HepG2 (cell line): ENCODE measurements around the gene CATSPERB. TPM values are rescaled to one million over a fixed set of nuclear protein-coding genes. Genes with fewer than 3 reads are reported as not detected.

Experiments used
- ATAC-seq: fragments of 200-7000 bp; cut with Tn5 transposase; 3 replicates; pipeline ENCODE4 v1.9.1; 2020; ENCODE audit warnings: mild to moderate bottlenecking, moderate library complexity
- BruUV-seq: library from RNA; stranded (reverse); fragments of 400-500 nt; replicated peaks from 2 replicates; lab custom pipeline; 2021; lab: Mats Ljungman, UMichigan
- CTCF ChIA-PET: fragments of 300-600 bp; formaldehyde crosslinking; extraction: SDS; loops from one replicate; lab custom pipeline; 2021; ENCODE audit warnings: low total read pairs, inconsistent platforms, low intra/inter-chr PET ratio; lab: Yijun Ruan, JAX
- POLR2A ChIA-PET: fragments of 350-600 bp; sonication (Branson Sonifier 250); formaldehyde crosslinking; loops from one replicate; lab custom pipeline; 2020; ENCODE audit warnings: antibody characterized with exemption, inconsistent platforms; lab: Yijun Ruan, JAX
- DNase-seq: peaks from one replicate; pipeline ENCODE4 v3.0.0-alpha.2; 2015; ENCODE audit warnings: low spot score
- FAIRE-seq: peaks from 3 replicates; lab custom pipeline; 2011; peaks lifted over from hg19 to GRCh38; lab: Jason Lieb, UNC
- H2AFZ ChIP-seq: one replicate; pipeline ENCODE4 v1.6.1; 2011; ENCODE audit warnings: low read length, inconsistent platforms
- H3K27ac ChIP-seq: fragments of 300-600 bp; 3 replicates; pipeline ENCODE4 v1.8.0; 2011; ENCODE audit warnings: mixed run types, mild to moderate bottlenecking, mixed read lengths, low read length, inconsistent platforms; ENCODE audit not compliant: insufficient read depth; ENCODE audit errors: extremely low read length
- H3K27me3 ChIP-seq, 2 experiments: fragments of 200-600 bp in 1 of 2; 2 replicates in 1 of 2; 3 replicates in 1 of 2; pipeline versions ENCODE4 v1.6.0 to v1.8.0; 2011; ENCODE audit warnings: low read length in 2 of 2, mild to moderate bottlenecking in 2 of 2, moderate library complexity in 2 of 2, inconsistent platforms in 1 of 2; ENCODE audit not compliant: insufficient read depth in 2 of 2, control insufficient read depth in 1 of 2
- H3K36me3 ChIP-seq, 2 experiments: fragments of 200-600 bp in 1 of 2; replicated peaks in 1 of 2; 2 replicates in 1 of 2; 3 replicates in 1 of 2; pipeline versions ENCODE4 v1.5.1 to v1.8.0; 2011; ENCODE audit warnings: low read length in 2 of 2, inconsistent platforms in 1 of 2; ENCODE audit not compliant: insufficient read depth in 2 of 2, control insufficient read depth in 1 of 2
- H3K4me1 ChIP-seq: 2 replicates; pipeline ENCODE4 v1.5.1; 2012; ENCODE audit warnings: low read length, inconsistent platforms; ENCODE audit not compliant: insufficient read depth
- H3K4me2 ChIP-seq: 2 replicates; pipeline ENCODE4 v1.6.0; 2011; ENCODE audit warnings: low read depth, low read length, inconsistent platforms
- H3K4me3 ChIP-seq, 3 experiments: fragments of 200-600 bp in 1 of 3; sonication (generic), shearing (Covaris generic) in 1 of 3; replicated peaks in 1 of 3; 2 replicates each; pipeline ENCODE4 v1.5.1; 2011 to 2016; ENCODE audit warnings: low read length in 3 of 3, inconsistent platforms in 2 of 3, low read depth in 2 of 3, mild to moderate bottlenecking in 2 of 3, control low read depth in 1 of 3, mixed read lengths in 1 of 3; ENCODE audit not compliant: insufficient read depth in 1 of 3
- H3K79me2 ChIP-seq: one replicate; pipeline ENCODE4 v1.6.1; 2011; ENCODE audit warnings: low read length, inconsistent platforms; ENCODE audit not compliant: insufficient read depth
- H3K9ac ChIP-seq: 2 replicates; pipeline ENCODE4 v1.6.0; 2011; ENCODE audit warnings: mild to moderate bottlenecking, low read depth, low read length, inconsistent platforms; ENCODE audit not compliant: insufficient read depth
- H3K9me3 ChIP-seq: 2 replicates; pipeline ENCODE4 v1.5.1; 2012; ENCODE audit warnings: mild to moderate bottlenecking, low read length
- H4K20me1 ChIP-seq: 2 replicates; pipeline ENCODE4 v1.6.0; 2011; ENCODE audit warnings: inconsistent platforms, mild to moderate bottlenecking, low read length, moderate library complexity; ENCODE audit not compliant: insufficient read depth
- BATF2 ChIP-seq: sonication (generic); formaldehyde crosslinking; IDR thresholded peaks from 2 replicates; pipeline ENCODE4 v1.8.0; 2022; ENCODE audit warnings: mild to moderate bottlenecking, missing genetic modification reagents, moderate library complexity
- CREM ChIP-seq, 2 experiments: sonication (generic) in 1 of 2; formaldehyde crosslinking in 1 of 2; IDR thresholded peaks; 2 replicates each; pipeline versions ENCODE4 v1.4.0 to v1.6.1; 2016 to 2020; ENCODE audit warnings: antibody characterized with exemption in 1 of 2, mild to moderate bottlenecking in 1 of 2, missing genetic modification reagents in 1 of 2
- CTCF ChIP-seq: sonication (generic); formaldehyde crosslinking; IDR thresholded peaks from 2 replicates; pipeline ENCODE4 v1.5.0; 2020; ENCODE audit warnings: mild to moderate bottlenecking, missing genetic modification reagents, moderate library complexity
- DBP ChIP-seq: sonication (generic); formaldehyde crosslinking; IDR thresholded peaks from 2 replicates; pipeline ENCODE4 v1.4.0; 2020; ENCODE audit warnings: missing genetic modification reagents; ENCODE audit errors: not compliant biosample characterization
- ISX ChIP-seq: sonication (generic); formaldehyde crosslinking; conservative IDR thresholded peaks from 2 replicates; pipeline ENCODE4 v1.5.0; 2020; ENCODE audit warnings: missing genetic modification reagents
- MEF2D ChIP-seq: sonication (generic); formaldehyde crosslinking; IDR thresholded peaks from 2 replicates; pipeline ENCODE4 v1.5.1; 2020; ENCODE audit warnings: mild to moderate bottlenecking, missing genetic modification reagents
- NCOA1 ChIP-seq: sonication (generic); formaldehyde crosslinking; IDR thresholded peaks from 2 replicates; pipeline ENCODE4 v1.9.0; 2021; ENCODE audit warnings: missing genetic modification reagents
- NR3C1 ChIP-seq: sonication (generic); formaldehyde crosslinking; IDR thresholded peaks from 2 replicates; pipeline ENCODE4 v1.4.0; 2020; ENCODE audit warnings: missing genetic modification reagents
- RCOR2 ChIP-seq: IDR thresholded peaks from 2 replicates; pipeline ENCODE4 v1.6.1; 2016; ENCODE audit warnings: missing biosample characterization, missing genetic modification reagents
- SMARCE1 ChIP-seq: fragments of 450-650 bp; IDR thresholded peaks from 2 replicates; pipeline ENCODE4 v1.6.1; 2017; ENCODE audit warnings: borderline replicate concordance
- TBP ChIP-seq: sonication (generic); formaldehyde crosslinking; IDR thresholded peaks from 2 replicates; pipeline ENCODE4 v1.5.0; 2020; ENCODE audit warnings: missing genetic modification reagents
- TOPORS ChIP-seq: sonication (generic); formaldehyde crosslinking; IDR thresholded peaks from 2 replicates; pipeline ENCODE4 v1.8.0; 2023; ENCODE audit warnings: mild to moderate bottlenecking, missing genetic modification reagents
- ZBTB46 ChIP-seq: sonication (generic); formaldehyde crosslinking; IDR thresholded peaks from 2 replicates; pipeline ENCODE4 v1.4.0; 2020; ENCODE audit warnings: mild to moderate bottlenecking, missing genetic modification reagents, borderline replicate concordance
- ZFP1 ChIP-seq: IDR thresholded peaks from 2 replicates; pipeline ENCODE4 v1.6.1; 2016
- ZFP91 ChIP-seq: sonication (generic); formaldehyde crosslinking; IDR thresholded peaks from 2 replicates; pipeline ENCODE4 v1.9.0; 2022; ENCODE audit warnings: missing genetic modification reagents, mild to moderate bottlenecking, borderline replicate concordance
- ZNF446 ChIP-seq: sonication (generic); formaldehyde crosslinking; IDR thresholded peaks from 2 replicates; pipeline ENCODE4 v1.5.0; 2020; ENCODE audit warnings: mild to moderate bottlenecking, missing genetic modification reagents
- ZNF878 ChIP-seq: sonication (generic); formaldehyde crosslinking; IDR thresholded peaks from 2 replicates; pipeline ENCODE4 v1.8.1; 2023; ENCODE audit warnings: mild to moderate bottlenecking, missing genetic modification reagents, moderate library complexity
- ZSCAN20 ChIP-seq: sonication (generic); formaldehyde crosslinking; IDR thresholded peaks from 2 replicates; pipeline ENCODE4 v1.4.0; 2020; ENCODE audit warnings: missing genetic modification reagents, mild to moderate bottlenecking, borderline replicate concordance
- WGBS: methylation state at CpG from one replicate; pipeline ENCODE4 v1.1.6; 2017; ENCODE audit warnings: low lambda C conversion rate; 5-methylcytosine and 5-hydroxymethylcytosine counted together
- in situ Hi-C: cut with HindIII; loops from 2 replicates; pipeline ENCODE4 v1.10.0; 2017; ENCODE audit warnings: low pct_unique_long_range_greater_than_20kb; ENCODE audit not compliant: extremely low pct_ligation_motif_present
- intact Hi-C: fragments of 100-400 bp; cut with micrococcal nuclease; formaldehyde crosslinking; loops from one replicate; pipeline ENCODE4 v1.10.0; 2022; ENCODE audit not compliant: unreplicated experiment
- polyA plus RNA-seq, 8 experiments: library from polyadenylated mRNA; depleted of rRNA in 3 of 8; stranded (reverse) in 7 of 8; unstranded in 1 of 8; fragments of >200 nt; fragmentation: Illumina TruSeq in 4 of 8; extraction: Trizol in 4 of 8; gene quantifications; 2 replicates each; pipeline versions ENCODE4 v1.2.1 to v1.2.3, GENCODE V29; 2011 to 2016; ENCODE audit warnings: low read depth in 4 of 8, missing spikeins in 1 of 8, mixed read lengths in 1 of 8; ENCODE audit not compliant: insufficient read depth in 1 of 8
- total RNA-seq, 5 experiments: library from RNA; depleted of rRNA; stranded (reverse); fragments of >200 nt; fragmentation: Illumina TruSeq; extraction: Trizol; gene quantifications; 2 replicates each; pipeline ENCODE4 v1.2.3, GENCODE V29; 2016; ENCODE audit warnings: low read depth in 1 of 5

CATSPERB gene
- total and polyA plus RNA-seq, 2 of the 13 experiments (the other 11 are each of a cell fraction or from before 2014, with no cell fraction given), result not detected

- CTCF ChIA-PET, result no interaction called here
- under 1% methylated on average over 3 of the region's 3 CpGs for WGBS
Observed at GRCh38 chr14:91719839-91720238, 12.0 kb downstream of the CATSPERB start.

More at GRCh38 chr14:91719839-91720238, 12.0 kb downstream of the CATSPERB start:
- H3K4me2 ChIP-seq, result no peak overlapping the region
- no peaks in the 10 kb centered on the region for H3K27me3 ChIP-seq
- TF ChIP-seq RCOR2 (CRISPR knock-in tag), result no peak
- TF ChIP-seq DBP (CRISPR knock-in tag), result no peak
- no peak for TF ChIP-seq ISX (CRISPR knock-in tag)
- TF ChIP-seq TOPORS (CRISPR knock-in tag), result no peak
- no peak for TF ChIP-seq ZBTB46 (CRISPR knock-in tag)
- no peak for TF ChIP-seq ZSCAN20 (CRISPR knock-in tag)
- TF ChIP-seq ZFP91 (CRISPR knock-in tag), result no peak
- TF ChIP-seq ZFP1 (CRISPR knock-in tag), result no peak
- TF ChIP-seq CREM (IDR thresholded peaks at IDR 0.05), result no peak
- TF ChIP-seq CREM (CRISPR knock-in tag; IDR thresholded peaks at IDR 0.05), result no peak
- no peak for TF ChIP-seq NCOA1 (CRISPR knock-in tag)
- TF ChIP-seq NR3C1 (CRISPR knock-in tag), result no peak
- TF ChIP-seq SMARCE1, result no peak
- TF ChIP-seq ZNF878 (CRISPR knock-in tag), result no peak
- TF ChIP-seq TBP (CRISPR knock-in tag), result no peak
- no peak for TF ChIP-seq MEF2D (CRISPR knock-in tag)
- no peak for TF ChIP-seq CTCF (CRISPR knock-in tag)
- TF ChIP-seq ZNF446 (CRISPR knock-in tag), result no peak
- TF ChIP-seq BATF2, result no peak
- TF ChIP-seq, all 625 proteins: peak for 0
- Histone ChIP-seq H3K79me2 (no peaks in the 10 kb centered on the region), H3K4me3 (no peak overlapping the region), H3K4me1 (no peaks in the 10 kb centered on the region), H3K9ac (no peak overlapping the region), H3K27ac (no peak overlapping the region), H3K9me3 (no peaks in the 10 kb centered on the region), H4K20me1 (no peaks in the 10 kb centered on the region), H3K36me3 (no peaks in the 10 kb centered on the region), H2AFZ (no peak overlapping the region)
- POLR2A ChIA-PET, result no interaction called here
- in situ Hi-C loops (no loop called here), intact Hi-C loops (no loop called here)
- ATAC-seq (no peak), DNase-seq (no peak), FAIRE-seq (no peak)
- no TSS peak for BruUV-seq
